GM12878 (cell line): ENCODE results near the gene ATP2A3. TPM values are rescaled to one million over a fixed set of nuclear protein-coding genes. Genes with fewer than 3 reads are reported as not detected.

Source experiments
- BACH1 ChIP-seq: fragments of 450-650 bp; IDR thresholded peaks from 2 replicates; pipeline ENCODE4 v1.6.1; 2017; ENCODE audit warnings: mild to moderate bottlenecking, borderline replicate concordance
- BCL11A ChIP-seq: IDR thresholded peaks from 2 replicates; pipeline ENCODE4 v1.6.1; 2011; ENCODE audit warnings: low read depth, low read length
- EP300 ChIP-seq, 2 experiments: fragments of 150-350 bp in 1 of 2; IDR thresholded peaks; 2 replicates each; pipeline ENCODE4 v1.6.1; 2011 to 2012; ENCODE audit warnings: low read depth in 2 of 2, low read length in 2 of 2, borderline replicate concordance in 1 of 2, improper control_type of control experiment in 1 of 2, inconsistent platforms in 1 of 2; ENCODE audit not compliant: control insufficient read depth in 1 of 2
- EZH2 ChIP-seq: IDR thresholded peaks from 2 replicates; pipeline ENCODE4 v1.6.1; 2012; ENCODE audit warnings: low read depth, mild to moderate bottlenecking, control low read depth, inconsistent platforms, low read length, borderline replicate concordance; ENCODE audit not compliant: control insufficient read depth
- GABPA ChIP-seq: IDR thresholded peaks from 2 replicates; pipeline ENCODE4 v1.6.1; 2014; ENCODE audit warnings: antibody characterized with exemption, low read depth, mild to moderate bottlenecking, inconsistent platforms
- HDGF ChIP-seq: fragments of 450-650 bp; IDR thresholded peaks from 2 replicates; pipeline ENCODE4 v1.6.1; 2016; ENCODE audit warnings: antibody characterized with exemption
- MTA2 ChIP-seq: fragments of 450-650 bp; IDR thresholded peaks from 2 replicates; pipeline ENCODE4 v1.6.1; 2016; ENCODE audit warnings: low read depth, mild to moderate bottlenecking, moderate library complexity
- NR2C1 ChIP-seq: fragments of 450-650 bp; IDR thresholded peaks from 2 replicates; pipeline ENCODE4 v1.6.1; 2017; ENCODE audit warnings: antibody characterized with exemption, mild to moderate bottlenecking, moderate library complexity
- RB1 ChIP-seq: fragments of 450-650 bp; formaldehyde crosslinking; IDR thresholded peaks from 2 replicates; pipeline ENCODE4 v1.6.1; 2017; ENCODE audit warnings: mild to moderate bottlenecking, borderline replicate concordance
- RFX5 ChIP-seq: IDR thresholded peaks from 2 replicates; pipeline ENCODE4 v1.6.1; 2011; ENCODE audit warnings: low read depth, low read length, improper control_type of control experiment
- SRF ChIP-seq, 2 experiments: IDR thresholded peaks; 2 replicates each; pipeline ENCODE4 v1.6.1; 2011; ENCODE audit warnings: low read depth in 2 of 2, low read length in 2 of 2, mild to moderate bottlenecking in 1 of 2, moderate library complexity in 1 of 2
- YY1 ChIP-seq: IDR thresholded peaks from 2 replicates; pipeline ENCODE4 v1.6.1; 2011; ENCODE audit warnings: low read depth, mild to moderate bottlenecking, low read length
- polyA plus RNA-seq, 11 experiments: library from polyadenylated mRNA; depleted of rRNA in 4 of 11; unstranded in 6 of 11; stranded (reverse) in 5 of 11; fragments of >200 nt; fragmentation: Nextera tagmentation in 4 of 11; fragmentation: Illumina TruSeq in 1 of 11; extraction: Ambion mirVana in 4 of 11; extraction: Trizol in 1 of 11; gene quantifications; 1 replicate in 1 of 11; 2 replicates in 10 of 11; pipeline versions ENCODE4 v1.2.1 to v1.2.3, GENCODE V29; 2011 to 2016; ENCODE audit warnings: inconsistent platforms in 2 of 11, missing spikeins in 2 of 11, low read depth in 1 of 11
- total RNA-seq, 4 experiments: library from RNA; depleted of rRNA in 3 of 4; stranded (reverse); fragments of >200 nt in 3 of 4; fragmentation: Illumina TruSeq in 1 of 4; extraction: Trizol in 1 of 4; gene quantifications; 2 replicates each; pipeline versions ENCODE4 v1.2.1 to v1.2.3, GENCODE V29; 2013 to 2021
- TF ChIP-seq, protein P1 (sequence below): fragments of 450-650 bp; formaldehyde crosslinking; IDR thresholded peaks from 2 replicates; pipeline ENCODE4 v1.4.0; 2022; ENCODE audit warnings: mild to moderate bottlenecking, moderate library complexity
- TF ChIP-seq, protein P2 (sequence below): IDR thresholded peaks from 2 replicates; pipeline ENCODE4 v1.6.1; 2012; ENCODE audit warnings: low read length, inconsistent platforms
- TF ChIP-seq, protein P3 (sequence below): IDR thresholded peaks from 2 replicates; pipeline ENCODE4 v1.6.1; 2011; ENCODE audit warnings: borderline replicate concordance, low read depth, mild to moderate bottlenecking, moderate library complexity, low read length; ENCODE audit not compliant: insufficient read depth, poor library complexity, severe bottlenecking
- TF ChIP-seq, protein P4 (sequence below): IDR thresholded peaks from 2 replicates; pipeline ENCODE4 v1.6.1; 2011; ENCODE audit warnings: low read depth, mild to moderate bottlenecking, low read length, moderate library complexity, borderline replicate concordance; ENCODE audit errors: extremely low read depth
- TF ChIP-seq, protein P5 (sequence below), 3 experiments: IDR thresholded peaks in 2 of 3; conservative IDR thresholded peaks in 1 of 3; 2 replicates each; pipeline ENCODE4 v1.5.1; 2011; ENCODE audit warnings: low read depth in 3 of 3, low read length in 3 of 3, mild to moderate bottlenecking in 3 of 3, control low read depth in 2 of 3, moderate library complexity in 2 of 3, inconsistent platforms in 1 of 3, mixed read lengths in 1 of 3; ENCODE audit not compliant: control insufficient read depth in 2 of 3, insufficient read depth in 1 of 3; ENCODE audit errors: extremely low read depth in 1 of 3

ATP2A3 gene
- total and polyA plus RNA-seq, 10 of the 15 experiments (the other 5 are each of a cell fraction or from before 2014, with no cell fraction given): 1.0 to 99.2 (median 37.9) TPM

DNA sequence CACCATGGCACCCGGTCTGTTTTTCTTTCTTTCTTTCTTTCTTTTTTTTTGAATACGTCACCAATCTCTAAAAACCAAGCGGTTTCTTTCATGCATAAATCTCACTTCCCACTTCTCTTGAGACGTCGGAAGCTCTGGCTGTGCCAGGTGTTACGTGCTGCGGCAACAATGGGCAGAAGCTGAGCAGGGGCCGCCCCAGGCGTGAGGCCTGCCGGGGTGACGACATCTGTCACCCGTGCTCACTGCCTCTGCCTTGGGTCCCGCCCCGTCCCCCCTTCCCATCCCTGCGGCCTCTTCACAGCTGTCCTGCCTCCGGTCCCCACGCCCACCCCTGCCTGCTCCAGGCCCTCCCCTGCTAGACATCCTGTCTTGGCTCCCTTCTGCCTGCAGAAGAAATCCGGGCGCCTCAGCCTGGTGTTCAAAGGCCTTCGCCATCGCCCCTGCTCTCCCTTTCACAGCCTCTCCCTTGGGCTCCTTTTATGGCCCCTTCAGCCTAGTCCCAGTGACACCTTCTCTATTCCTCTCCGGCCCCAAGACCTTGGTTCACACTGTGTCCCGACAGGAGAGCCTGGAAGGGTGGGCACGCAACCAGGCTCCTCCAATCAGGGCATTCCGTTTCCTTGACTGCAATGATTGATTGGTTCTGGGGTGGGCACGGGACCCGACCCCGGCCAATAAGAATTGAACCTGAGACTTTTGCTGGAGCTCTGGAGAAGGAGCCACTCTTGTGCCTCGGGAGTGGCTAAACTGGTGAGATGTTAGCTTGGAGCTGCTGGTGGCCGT, 52.8 kb downstream of the ATP2A3 start (continued):
- TF ChIP-seq, protein P1, sequence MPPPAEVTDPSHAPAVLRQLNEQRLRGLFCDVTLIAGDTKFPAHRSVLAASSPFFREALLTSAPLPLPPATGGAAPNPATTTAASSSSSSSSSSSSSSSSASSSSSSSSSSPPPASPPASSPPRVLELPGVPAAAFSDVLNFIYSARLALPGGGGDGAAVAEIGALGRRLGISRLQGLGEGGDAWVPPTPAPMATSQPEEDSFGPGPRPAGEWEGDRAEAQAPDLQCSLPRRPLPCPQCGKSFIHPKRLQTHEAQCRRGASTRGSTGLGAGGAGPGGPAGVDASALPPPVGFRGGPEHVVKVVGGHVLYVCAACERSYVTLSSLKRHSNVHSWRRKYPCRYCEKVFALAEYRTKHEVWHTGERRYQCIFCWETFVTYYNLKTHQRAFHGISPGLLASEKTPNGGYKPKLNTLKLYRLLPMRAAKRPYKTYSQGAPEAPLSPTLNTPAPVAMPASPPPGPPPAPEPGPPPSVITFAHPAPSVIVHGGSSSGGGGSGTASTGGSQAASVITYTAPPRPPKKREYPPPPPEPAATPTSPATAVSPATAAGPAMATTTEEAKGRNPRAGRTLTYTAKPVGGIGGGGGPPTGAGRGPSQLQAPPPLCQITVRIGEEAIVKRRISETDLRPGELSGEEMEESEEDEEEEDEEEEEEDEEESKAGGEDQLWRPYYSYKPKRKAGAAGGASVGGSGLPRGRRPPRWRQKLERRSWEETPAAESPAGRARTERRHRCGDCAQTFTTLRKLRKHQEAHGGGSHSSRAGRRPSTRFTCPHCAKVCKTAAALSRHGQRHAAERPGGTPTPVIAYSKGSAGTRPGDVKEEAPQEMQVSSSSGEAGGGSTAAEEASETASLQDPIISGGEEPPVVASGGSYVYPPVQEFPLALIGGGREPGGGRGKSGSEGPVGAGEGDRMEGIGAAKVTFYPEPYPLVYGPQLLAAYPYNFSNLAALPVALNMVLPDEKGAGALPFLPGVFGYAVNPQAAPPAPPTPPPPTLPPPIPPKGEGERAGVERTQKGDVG (CRISPR knock-in tag): no peak
- TF ChIP-seq, protein P2, sequence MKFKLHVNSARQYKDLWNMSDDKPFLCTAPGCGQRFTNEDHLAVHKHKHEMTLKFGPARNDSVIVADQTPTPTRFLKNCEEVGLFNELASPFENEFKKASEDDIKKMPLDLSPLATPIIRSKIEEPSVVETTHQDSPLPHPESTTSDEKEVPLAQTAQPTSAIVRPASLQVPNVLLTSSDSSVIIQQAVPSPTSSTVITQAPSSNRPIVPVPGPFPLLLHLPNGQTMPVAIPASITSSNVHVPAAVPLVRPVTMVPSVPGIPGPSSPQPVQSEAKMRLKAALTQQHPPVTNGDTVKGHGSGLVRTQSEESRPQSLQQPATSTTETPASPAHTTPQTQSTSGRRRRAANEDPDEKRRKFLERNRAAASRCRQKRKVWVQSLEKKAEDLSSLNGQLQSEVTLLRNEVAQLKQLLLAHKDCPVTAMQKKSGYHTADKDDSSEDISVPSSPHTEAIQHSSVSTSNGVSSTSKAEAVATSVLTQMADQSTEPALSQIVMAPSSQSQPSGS: no peak
- TF ChIP-seq RB1 (no peak), EZH2 (no peak), MTA2 (peak; percentile 80), SRF (IDR thresholded peaks at IDR 0.05; ENCODE audit: low read depth in 2 of 2, low read length in 2 of 2) (0 out of 4 replicates have a peak, but pooled peaks of 1 of the 2 experiments have one; percentile 5), BCL11A (0 out of 2 replicates have a peak, but pooled peaks have one; percentile 30), RFX5 (no peak), GABPA (no peak), YY1 (0 out of 2 replicates have a peak, but pooled peaks have one; percentile 3), HDGF (peak; percentile 86; the same call in 1 of the 2 replicates), NR2C1 (no peak), EP300 (IDR thresholded peaks at IDR 0.05; ENCODE audit: borderline replicate concordance in 1 of 2, control insufficient read depth in 1 of 2, low read depth in 2 of 2, low read length in 2 of 2) (peak; percentile 82 to 91), BACH1 (peak; percentile 39; the same call in 1 of the 2 replicates)
- TF ChIP-seq, protein P3, sequence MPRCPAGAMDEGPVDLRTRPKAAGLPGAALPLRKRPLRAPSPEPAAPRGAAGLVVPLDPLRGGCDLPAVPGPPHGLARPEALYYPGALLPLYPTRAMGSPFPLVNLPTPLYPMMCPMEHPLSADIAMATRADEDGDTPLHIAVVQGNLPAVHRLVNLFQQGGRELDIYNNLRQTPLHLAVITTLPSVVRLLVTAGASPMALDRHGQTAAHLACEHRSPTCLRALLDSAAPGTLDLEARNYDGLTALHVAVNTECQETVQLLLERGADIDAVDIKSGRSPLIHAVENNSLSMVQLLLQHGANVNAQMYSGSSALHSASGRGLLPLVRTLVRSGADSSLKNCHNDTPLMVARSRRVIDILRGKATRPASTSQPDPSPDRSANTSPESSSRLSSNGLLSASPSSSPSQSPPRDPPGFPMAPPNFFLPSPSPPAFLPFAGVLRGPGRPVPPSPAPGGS: no peak
- TF ChIP-seq, protein P4, sequence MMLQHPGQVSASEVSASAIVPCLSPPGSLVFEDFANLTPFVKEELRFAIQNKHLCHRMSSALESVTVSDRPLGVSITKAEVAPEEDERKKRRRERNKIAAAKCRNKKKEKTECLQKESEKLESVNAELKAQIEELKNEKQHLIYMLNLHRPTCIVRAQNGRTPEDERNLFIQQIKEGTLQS: no peak
- TF ChIP-seq, protein P5, sequence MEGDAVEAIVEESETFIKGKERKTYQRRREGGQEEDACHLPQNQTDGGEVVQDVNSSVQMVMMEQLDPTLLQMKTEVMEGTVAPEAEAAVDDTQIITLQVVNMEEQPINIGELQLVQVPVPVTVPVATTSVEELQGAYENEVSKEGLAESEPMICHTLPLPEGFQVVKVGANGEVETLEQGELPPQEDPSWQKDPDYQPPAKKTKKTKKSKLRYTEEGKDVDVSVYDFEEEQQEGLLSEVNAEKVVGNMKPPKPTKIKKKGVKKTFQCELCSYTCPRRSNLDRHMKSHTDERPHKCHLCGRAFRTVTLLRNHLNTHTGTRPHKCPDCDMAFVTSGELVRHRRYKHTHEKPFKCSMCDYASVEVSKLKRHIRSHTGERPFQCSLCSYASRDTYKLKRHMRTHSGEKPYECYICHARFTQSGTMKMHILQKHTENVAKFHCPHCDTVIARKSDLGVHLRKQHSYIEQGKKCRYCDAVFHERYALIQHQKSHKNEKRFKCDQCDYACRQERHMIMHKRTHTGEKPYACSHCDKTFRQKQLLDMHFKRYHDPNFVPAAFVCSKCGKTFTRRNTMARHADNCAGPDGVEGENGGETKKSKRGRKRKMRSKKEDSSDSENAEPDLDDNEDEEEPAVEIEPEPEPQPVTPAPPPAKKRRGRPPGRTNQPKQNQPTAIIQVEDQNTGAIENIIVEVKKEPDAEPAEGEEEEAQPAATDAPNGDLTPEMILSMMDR (IDR thresholded peaks at IDR 0.05 in 2 of 3, conservative IDR thresholded peaks at IDR 0.05 in 1 of 3; ENCODE audit: control insufficient read depth in 2 of 3, extremely low read depth in 1 of 3, insufficient read depth in 1 of 3, low read depth in 3 of 3, low read length in 3 of 3): no peak
